Measurements from ENCODE around the gene TMEFF2.
"Not testable (repeated sequence)": the region's sequence is repeated elsewhere in the genome, so short reads cannot be mapped to it uniquely, and the experiment has no call there.

Gene TMEFF2

DNA sequence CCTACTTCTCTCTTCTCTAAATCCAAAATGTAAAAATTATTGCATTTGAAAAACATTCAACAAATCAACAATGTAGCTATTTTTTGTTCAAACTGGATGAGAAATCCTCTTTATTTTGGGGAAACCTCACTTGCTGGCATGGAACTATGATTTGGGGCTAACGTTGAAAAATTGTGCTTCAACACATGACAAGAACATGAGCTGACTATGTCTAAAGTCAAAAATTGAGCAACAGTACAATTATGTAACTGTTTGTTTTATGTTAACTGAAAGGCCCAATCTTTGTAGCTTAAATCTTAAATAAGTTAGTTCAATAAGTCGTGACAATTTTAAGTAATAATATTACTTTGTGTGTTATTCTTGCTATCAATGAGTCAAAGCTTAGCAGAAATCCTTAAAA, 67.3 kb downstream of the TMEFF2 start:
- no peak for DNase-seq (ENCODE audit: low read depth)

DNA sequence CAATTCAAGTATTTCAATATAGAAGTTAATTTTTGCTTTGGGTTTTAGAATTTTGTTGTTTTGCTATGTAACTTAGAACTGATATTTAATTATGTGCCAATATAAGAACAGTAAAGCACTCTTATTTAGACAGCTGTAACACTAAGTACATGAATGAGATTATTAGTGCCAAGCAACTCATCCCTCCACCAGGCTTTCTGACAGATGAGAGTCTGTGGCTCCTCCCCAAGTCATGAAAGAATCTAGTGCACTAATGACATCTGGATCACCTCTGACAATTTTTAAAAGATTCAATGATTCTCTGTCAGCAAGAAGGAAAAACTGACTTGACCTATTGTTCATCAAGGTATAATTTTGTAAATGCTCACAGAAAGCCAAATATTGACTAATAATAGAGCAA, 67.8 kb downstream of the TMEFF2 start:
- DNase-seq (ENCODE audit: low read depth) = no peak

DNA sequence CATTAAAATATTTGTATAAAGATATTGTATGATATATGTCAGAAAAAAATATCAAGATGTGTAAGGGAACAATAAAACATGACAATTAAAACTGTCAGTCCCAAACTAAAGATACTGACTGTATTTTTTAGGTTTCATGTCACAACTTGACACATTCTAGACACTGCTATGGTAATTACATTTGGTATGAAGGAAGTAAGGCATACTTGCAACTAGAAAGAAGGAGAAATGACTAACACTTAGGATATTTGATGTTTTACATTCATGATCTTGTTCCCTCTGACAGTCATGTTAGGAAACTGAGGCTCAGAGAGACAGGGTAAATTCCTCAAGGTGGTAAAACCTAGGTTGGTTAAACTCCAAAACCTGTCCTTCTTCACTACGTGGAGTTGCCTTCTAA, 68.3 kb downstream of the TMEFF2 start:
- no peak for DNase-seq (ENCODE audit: low read depth)

DNA sequence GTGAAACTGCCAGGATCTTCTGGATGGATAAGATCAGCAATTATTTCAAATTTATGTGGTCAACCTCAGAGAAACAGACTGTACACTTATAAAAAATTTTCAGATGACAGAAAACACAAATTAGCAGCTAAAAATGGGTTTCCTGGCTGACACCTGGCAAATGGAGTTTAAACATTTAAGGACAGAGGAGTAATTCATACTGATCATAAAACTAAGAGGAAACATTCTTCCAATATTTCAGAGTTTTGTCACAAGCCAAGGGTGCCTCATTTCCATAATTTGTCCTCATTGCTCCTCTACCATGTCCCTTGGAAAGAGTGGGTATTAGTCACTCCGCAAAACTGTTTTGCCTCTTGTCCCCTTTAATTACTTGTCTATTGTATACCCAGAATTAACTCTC, 70.2 kb downstream of the TMEFF2 start:
- no peak for DNase-seq (ENCODE audit: low read depth)

DNA sequence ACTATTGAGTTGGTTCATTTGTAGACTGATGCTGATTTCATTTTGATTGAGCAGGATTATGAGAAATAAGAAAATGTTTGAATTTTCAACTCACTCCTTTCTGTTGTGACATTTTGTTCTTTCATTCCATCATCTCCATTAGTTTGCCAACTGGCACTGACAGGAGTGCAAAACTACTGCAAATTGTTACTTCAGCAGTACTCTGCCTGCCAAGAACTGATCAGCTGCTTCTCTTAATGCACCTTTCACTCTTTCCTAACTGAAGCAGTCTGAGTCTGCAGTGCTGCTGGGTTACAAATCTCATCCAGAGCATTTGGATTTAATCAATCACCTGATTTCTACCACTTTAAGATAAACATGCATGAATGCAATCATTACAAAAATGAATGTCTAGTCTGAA, 70.9 kb downstream of the TMEFF2 start:
- no peak for DNase-seq (ENCODE audit: low read depth)

DNA sequence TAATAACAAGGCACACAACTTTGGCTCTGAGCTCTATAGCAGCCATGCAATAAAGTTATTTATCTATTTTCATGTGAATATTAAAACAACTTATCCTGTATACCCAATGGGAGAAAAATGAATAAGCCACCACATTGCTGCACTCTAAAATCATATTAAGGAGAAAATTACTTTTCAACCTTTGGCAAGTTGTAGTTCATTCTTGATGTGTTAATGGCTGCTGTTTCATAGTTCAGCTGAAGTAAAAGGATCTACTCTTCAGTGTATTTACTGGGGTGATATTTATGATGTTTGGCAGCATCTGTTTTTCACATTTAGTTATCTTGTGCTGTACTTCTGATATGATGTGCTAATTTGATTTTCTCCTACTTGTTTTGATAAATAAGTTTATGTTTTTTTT, 71.8 kb downstream of the TMEFF2 start:
- no peak for DNase-seq (ENCODE audit: low read depth)

DNA sequence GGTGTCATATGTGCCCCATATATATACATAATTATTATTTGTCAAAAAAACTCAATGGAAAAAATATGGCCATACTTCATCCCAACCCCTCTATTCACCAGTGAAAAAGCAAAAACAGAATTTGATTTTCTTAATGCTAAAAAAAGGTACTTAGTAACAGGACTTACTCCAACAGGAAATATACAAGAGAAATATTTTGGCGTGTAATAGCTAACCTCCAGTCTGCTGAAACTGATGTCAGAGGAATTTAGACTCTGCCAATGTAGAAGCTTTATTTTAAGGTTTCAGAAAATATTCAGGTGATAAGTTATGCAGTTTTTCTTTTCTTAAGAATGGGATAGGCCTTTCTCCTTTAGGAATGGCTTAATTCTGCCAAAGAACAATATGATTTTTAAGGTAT, 72.6 kb downstream of the TMEFF2 start:
- no peak for DNase-seq (ENCODE audit: low read depth)

DNA sequence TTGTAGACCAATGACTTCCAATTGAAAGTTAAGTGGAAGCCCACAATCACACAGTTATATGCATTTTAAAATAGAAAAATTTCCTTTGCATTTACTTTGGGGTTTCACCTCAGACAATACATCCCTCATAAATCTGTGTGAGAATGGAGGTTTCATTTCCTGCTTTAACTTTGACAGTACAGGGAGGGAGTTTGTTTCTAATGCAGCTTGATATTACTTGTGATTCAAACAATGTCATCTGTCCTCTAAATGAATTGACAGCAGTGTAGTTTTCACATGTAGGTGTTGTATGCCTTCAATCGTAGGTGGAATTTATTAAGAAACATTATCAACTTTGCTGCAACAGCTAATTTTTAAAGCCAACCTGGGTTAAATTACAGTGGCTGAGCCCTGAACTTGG, 75.2 kb downstream of the TMEFF2 start:
- DNase-seq (ENCODE audit: low read depth) = no peak

DNA sequence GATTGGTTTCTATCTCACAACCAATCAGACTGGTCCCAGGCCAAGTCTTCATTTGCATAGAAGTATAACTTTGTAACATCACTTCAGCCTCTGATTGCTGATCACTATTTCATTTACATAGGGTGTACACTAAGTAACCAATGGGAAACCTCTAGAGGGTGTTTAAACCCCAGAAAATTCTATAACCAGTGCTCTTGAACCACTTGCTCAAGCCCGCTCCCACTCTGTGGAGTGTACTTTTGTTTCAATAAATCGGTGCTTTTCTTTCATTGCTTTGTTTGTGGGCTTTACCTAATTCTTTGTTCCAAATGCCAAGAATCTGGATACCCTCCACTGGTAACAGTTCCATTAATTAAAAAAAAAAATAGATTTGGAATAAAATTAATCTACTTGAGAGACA, 77.0 kb downstream of the TMEFF2 start:
- DNase-seq (ENCODE audit: low read depth) = no peak

DNA sequence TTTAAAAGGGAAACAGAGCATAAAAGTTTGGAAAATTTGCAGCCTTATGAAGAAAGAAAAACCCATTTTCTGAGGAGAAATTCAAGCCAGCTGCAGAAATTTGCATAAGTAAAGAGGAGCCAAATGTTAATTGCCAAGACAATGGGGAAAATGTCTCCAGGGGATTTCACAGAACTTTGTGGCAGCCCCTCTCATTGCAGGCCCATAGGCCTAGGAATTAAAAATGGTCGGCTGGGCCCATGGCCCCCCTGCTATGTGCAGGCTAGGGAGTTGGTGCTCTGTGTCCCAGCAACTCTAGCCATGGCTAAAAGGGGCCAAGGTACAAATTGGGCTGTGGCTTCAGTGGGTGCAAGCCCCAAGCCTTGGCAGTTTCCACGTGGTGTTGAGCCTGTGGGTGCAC, 83.2 kb downstream of the TMEFF2 start:
- not testable (repeated sequence) for DNase-seq (ENCODE audit: low read depth)

DNA sequence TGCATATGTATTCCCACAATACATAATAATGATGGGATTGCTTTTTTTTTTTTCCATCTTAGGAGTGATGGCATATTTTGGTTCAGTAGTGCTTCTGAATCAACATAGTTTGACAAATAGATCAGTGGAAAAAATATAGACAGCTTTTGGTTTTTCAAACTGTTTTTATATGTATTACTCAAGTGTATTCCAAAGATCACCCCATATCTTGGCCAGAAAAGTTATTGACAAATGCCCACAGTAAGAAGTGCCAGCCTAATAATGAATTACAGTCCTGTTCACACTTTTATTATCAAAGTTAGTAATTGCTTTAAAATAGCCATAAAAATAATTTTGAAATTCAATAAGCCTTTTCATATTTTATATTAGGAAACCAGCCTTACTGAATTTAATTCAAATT, 95.0 kb downstream of the TMEFF2 start:
- no peak for DNase-seq (ENCODE audit: low read depth)

DNA sequence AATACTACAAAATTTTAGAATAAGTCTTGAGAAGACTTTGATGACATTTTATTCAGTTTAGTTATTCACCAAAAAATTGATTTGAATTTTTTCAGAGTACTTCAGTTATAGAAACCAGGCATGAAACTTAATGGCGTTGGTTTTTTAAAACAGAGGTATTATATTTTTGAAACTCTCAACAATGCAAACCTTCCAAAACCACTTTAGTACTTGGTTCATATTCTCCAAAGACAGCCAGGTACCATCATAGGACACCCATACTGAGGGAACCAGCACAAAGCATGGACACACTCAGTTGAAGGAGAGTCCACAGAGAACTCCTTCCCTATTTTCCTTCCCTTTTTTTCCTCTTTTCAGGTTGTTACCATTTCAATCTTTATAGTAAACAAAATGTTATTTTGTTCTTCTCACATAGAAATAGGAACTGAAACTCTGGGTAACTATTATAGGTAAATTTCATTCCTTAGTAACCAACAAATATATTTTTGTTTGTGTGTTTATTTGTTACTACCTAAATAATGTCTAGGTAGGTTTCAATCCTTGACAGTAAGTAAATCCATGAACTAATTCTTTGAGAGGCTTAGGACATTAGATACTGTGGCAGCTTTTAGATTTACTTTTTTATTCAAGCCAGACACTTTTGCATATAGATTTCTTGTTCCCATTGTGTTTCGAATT, 95.8 kb downstream of the TMEFF2 start:
- DNase-seq (ENCODE audit: low read depth) = no peak

DNA sequence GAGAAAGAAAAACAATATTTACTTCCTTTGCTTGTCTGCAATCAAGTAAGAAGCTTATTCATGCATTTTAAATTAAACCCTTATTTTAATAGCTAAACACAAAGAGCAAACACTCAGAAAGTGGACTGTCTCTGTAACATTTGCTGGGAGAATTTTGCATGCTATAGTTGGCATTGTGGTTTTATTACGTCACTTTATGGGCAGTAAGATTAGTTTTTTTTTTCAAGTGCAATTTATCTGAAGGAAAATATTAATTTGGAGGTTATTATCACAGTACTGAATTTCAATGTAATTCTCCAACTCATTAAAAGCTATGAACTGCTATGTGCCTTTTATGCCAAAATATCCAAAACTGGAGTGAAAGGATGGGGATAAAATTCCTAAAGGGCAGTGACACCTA, 103.3 kb downstream of the TMEFF2 start:
- DNase-seq (ENCODE audit: low read depth) = no peak

DNA sequence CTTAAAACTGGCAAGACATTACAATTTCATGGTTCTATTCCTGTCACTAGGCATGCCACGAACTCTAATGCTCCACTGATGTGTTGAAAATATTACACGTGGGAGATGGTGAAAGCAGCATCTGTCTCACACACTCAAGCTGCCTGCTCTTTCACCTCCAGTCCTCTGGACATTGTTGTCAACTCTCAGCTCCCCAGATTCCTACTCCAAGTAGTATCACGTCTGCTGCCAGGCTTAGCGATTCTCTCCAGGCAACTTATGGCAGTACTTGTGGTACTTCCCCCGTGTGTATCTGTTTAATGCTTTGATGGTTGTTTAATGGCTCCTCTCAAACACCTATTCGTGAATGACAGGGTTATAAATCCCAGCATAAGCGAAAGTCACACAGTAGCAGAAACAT, 103.8 kb downstream of the TMEFF2 start:
- DNase-seq (ENCODE audit: low read depth) = no peak

DNA sequence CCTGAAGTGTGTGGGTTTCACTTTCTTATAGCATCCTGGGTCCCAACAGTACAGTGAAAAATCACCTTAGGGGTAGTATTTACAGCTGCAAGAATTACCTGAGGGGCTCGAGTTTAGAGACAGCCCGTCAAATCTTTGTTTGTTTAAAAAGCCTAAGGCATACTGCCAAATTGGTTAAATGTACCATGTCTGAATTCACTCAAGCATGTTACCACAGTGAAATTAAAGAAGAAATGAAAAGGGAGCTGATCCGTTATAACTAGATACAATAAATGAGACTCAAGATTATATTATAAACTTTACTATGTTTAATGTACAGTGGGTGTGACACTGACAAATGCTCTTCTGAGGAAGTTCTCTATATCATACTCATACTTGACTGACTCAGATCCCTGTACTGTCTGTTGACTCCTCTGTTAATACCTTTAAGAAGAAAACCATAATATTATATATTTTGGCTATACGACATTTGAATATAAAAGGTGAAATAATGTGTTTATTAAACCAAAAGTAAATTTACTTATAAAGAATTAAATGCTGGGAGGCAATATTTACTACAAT, 107.3 kb downstream of the TMEFF2 start:
- no peak for DNase-seq (ENCODE audit: low read depth)

DNA sequence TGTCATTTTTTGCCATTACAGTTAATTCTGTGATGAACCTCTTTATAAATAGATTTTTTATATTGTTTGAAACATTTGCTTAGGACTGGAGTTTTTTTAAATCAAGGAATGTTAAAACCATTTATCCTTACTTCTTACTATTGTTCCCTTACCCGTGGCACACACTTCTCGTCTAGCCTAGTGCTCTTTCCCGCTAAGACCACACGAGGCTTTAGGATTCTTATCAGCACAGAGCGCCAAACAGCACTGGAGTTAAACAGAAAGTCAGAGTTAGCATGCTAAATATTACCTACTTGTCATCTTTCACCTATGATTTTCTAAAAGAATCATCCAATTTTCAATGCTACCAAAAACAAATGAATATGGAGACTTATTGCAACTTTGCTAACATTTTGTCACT, 112.6 kb downstream of the TMEFF2 start:
- no peak for DNase-seq (ENCODE audit: low read depth)

DNA sequence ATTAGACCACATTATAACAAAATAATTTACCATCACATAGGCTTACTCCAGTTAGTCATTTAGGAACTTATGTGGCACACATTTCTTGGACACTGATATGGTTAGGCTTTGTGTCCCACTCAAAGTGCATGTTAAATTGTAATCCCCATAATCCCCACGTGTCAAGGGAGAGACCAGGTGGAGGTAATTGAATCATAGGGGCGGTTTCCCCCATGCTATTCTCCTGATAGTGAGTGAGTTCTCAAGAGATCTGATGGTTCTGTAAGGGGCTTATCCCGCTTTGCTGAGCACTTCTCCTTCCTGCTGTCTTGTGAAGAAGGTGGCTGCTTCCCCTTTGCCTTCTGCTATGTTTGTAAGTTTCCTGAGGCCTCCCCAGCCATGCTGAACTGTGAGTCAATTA, 114.6 kb downstream of the TMEFF2 start:
- DNase-seq (ENCODE audit: low read depth) = not testable (repeated sequence)

DNA sequence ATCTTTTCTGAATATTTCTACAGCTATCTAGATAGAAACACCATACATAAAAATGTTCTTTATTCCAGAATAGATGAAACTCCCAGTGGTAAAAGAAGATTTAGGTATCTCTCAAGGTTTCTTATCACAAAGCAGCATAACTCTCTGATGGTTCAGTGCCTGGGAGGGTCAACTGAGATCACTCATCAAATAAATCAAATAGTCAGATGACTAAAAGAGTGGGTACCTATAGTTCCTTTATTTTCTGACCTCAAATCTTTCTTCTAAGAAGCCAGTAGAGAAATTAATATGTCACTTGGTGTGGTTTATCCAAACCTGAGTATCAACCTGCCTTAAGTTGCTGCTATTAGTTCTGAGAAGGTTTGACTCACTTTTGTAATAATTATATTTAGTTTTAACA, 120.9 kb downstream of the TMEFF2 start:
- no peak for DNase-seq (ENCODE audit: low read depth)

DNA sequence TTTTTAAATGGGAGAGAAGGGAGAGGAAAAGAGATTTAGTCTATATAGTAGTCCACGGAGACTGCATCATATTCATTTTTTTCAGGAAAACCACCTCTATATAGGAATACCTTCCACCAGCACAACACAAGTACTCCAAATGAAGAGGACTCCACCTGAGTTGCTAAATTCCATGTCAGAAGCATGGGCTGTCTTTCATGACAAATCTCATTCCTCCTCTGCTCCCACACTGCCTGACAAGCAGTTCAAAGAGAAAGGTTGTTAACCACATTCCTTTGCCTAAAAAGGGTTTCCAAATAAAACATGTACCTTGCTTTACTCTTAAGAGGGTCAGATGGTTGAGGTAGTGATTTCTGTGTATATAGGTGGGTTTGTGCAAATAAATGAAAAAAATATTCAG, 122.0 kb downstream of the TMEFF2 start:
- no peak for DNase-seq (ENCODE audit: low read depth)

DNA sequence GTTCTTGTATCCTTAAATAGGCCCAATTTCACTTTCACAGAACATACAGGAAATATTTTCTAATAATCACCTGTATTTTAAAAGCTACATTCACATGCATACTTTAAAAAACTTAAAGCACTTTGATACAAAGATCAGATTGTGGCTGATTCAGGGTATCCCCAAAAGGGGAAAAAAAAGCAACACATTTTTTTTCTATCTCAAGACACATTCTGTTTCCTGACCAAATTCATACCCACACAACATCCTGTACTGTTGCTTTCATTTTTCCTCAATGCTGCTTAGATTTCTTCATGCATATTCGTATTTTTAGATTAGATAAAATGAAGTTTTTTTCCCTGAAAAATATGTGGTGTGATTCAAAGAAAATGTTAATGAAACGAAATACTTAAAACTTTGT, 122.5 kb downstream of the TMEFF2 start:
- no peak for DNase-seq (ENCODE audit: low read depth)

DNA sequence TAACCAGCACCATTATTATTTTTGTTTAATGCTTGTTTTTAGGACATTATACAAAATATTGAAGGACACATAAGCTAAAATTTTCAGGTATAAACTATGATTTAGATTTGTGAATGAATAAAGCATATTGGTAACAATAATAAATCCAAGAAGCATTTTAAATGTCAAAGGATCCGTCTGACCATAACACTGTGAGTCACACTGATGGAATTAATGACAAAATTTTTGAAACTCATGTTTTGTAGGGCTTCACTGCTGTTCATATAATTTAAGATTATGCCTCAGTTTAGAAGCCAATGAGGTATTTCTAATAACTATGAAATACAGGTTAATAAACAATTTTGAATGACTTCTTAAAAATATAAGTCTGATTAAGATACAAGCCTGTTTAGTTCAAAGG, 124.6 kb downstream of the TMEFF2 start:
- no peak for DNase-seq (ENCODE audit: low read depth)

DNA sequence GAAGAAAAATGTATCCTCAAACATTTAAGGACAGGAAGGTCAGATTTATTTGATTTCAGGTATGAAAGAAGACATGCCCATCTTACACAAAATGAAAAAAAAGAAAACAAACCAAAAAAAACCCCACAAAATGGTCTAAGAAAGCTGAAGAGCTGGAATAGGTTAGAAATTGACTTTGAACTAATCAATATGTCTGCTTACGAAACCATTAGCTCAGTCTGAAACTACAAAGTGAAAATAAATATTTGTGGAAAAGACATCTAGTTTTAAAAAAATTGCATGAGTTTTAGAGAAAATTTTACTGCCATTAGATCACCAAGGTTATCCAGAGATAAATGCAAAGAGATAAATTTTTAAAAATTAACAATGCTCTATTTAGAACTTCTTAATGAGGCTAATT, 125.3 kb downstream of the TMEFF2 start:
- DNase-seq (ENCODE audit: low read depth) = no peak

DNA sequence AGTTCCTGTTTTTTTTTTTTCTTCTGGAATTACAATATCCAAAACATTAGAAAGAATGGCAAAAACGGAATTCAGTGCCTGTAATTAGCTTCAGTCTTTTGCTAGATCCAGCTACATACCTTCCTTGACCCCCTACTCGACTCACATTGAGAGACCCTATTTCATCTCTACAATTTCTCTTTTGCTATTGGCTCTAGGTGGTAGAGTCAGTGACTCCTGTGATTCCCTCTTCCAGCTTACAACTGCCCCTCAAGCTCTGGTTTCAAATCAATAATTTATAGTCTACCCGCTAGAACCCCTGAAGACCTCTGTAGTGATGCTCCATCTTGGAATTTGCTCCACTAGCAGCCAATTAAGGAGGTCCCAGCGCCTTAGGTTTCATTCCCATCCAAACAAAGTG, 125.8 kb downstream of the TMEFF2 start:
- no peak for DNase-seq (ENCODE audit: low read depth)

DNA sequence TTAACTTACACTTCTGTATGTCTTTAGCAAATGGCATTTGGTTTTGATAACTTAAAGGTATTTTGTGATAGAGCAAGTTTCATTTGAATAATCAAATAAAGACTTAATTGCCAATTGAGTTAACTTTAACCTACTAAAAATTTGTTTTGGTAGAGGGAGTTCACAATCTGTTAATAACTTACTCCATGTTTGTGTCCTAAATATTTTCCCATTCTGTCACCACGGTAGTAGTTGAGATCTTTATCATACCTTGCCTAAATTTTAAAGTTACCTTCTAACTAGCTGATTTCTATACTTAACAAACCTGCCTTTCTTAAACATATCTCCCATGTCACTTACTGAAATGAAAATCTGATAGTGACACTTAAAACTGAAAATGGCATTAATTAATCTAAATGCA, 127.1 kb downstream of the TMEFF2 start:
- no peak for DNase-seq (ENCODE audit: low read depth)

DNA sequence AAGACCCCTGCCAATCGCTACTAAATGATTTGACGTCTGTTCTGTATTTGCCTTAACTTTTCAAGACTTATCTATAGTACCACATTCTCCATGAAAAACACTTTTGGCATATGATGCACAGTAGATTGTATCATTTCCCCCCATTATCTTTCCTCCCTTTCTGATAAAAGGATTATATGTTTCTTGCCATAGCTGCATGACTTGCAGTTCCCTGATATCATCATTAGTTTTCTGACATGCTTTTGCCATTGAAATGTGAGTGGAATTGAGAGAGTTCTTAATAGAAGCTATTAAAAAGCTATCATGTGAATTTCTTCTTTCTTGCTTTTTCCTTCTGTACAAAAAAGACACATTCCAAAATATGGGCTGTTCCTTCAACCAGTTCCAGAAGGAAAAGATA, 130.3 kb downstream of the TMEFF2 start:
- no peak for DNase-seq (ENCODE audit: low read depth)
